Measurements from ENCODE around the gene CENPP.

CENPP gene

GRCh38 chr9:92483627-92484545 lies 158.1 kb downstream of the CENPP start:
- no peak for DNase-seq

- no peak for DNase-seq
Measured at GRCh38 chr9:92484563-92484962, 158.8 kb downstream of the CENPP start.

- DNase-seq: no peak
Measured at GRCh38 chr9:92486371-92486770, 160.6 kb downstream of the CENPP start.

GRCh38 chr9:92488681-92489550 lies 163.2 kb downstream of the CENPP start:
- no peak for DNase-seq

- DNase-seq: no peak
Measured at GRCh38 chr9:92492781-92493401, 167.1 kb downstream of the CENPP start.

- DNase-seq: no peak
Measured at GRCh38 chr9:92493749-92494387, 168.1 kb downstream of the CENPP start.

GRCh38 chr9:92494856-92495255 lies 169.1 kb downstream of the CENPP start:
- DNase-seq: no peak

- no peak for DNase-seq
Measured at GRCh38 chr9:92496396-92497176, 170.8 kb downstream of the CENPP start.

GRCh38 chr9:92499701-92500100 lies 173.9 kb downstream of the CENPP start:
- DNase-seq: no peak

- DNase-seq: no peak
Measured at GRCh38 chr9:92500725-92501124, 175.0 kb downstream of the CENPP start.

GRCh38 chr9:92501671-92502393 lies 176.1 kb downstream of the CENPP start:
- DNase-seq: no peak

- DNase-seq: no peak
Measured at GRCh38 chr9:92503156-92503555, 177.4 kb downstream of the CENPP start.

GRCh38 chr9:92504881-92505280 lies 179.1 kb downstream of the CENPP start:
- no peak for DNase-seq

GRCh38 chr9:92506184-92506857 lies 180.6 kb downstream of the CENPP start:
- DNase-seq: no peak

- no peak for DNase-seq
Measured at GRCh38 chr9:92507005-92507404, 181.3 kb downstream of the CENPP start.

GRCh38 chr9:92507496-92507895 lies 181.7 kb downstream of the CENPP start:
- no peak for DNase-seq

- no peak for DNase-seq
Measured at GRCh38 chr9:92508018-92508820, 182.5 kb downstream of the CENPP start.

GRCh38 chr9:92509050-92509449 lies 183.3 kb downstream of the CENPP start:
- no peak for DNase-seq

GRCh38 chr9:92510747-92511146 lies 185.0 kb downstream of the CENPP start:
- no peak for DNase-seq

GRCh38 chr9:92512622-92513021 lies 186.9 kb downstream of the CENPP start:
- no peak for DNase-seq
